T follicular helper cell (primary cell): ENCODE measurements around the gene DIPK1A.

Experiments
- DNase-seq: peaks from one replicate; pipeline ENCODE4 v3.0.0-alpha.2; 2020; ENCODE audit warnings: low read depth

Gene DIPK1A

GRCh38 chr1:92952714-92953113 lies 8.5 kb downstream of the DIPK1A start:
- DNase-seq, result no peak

GRCh38 chr1:92951141-92951582 lies 10.1 kb downstream of the DIPK1A start:
- no peak for DNase-seq

GRCh38 chr1:92949937-92950817 lies 11.1 kb downstream of the DIPK1A start:
- no peak for DNase-seq

GRCh38 chr1:92948071-92948470 lies 13.2 kb downstream of the DIPK1A start:
- DNase-seq, result no peak

GRCh38 chr1:92945748-92946270 lies 15.5 kb downstream of the DIPK1A start:
- DNase-seq, result no peak

- DNase-seq, result no peak
Measured at GRCh38 chr1:92944901-92945747, 16.1 kb downstream of the DIPK1A start.

GRCh38 chr1:92943502-92943847 lies 17.8 kb downstream of the DIPK1A start:
- DNase-seq, result no peak

- DNase-seq, result no peak
Measured at GRCh38 chr1:92940541-92940940, 20.7 kb downstream of the DIPK1A start.

GRCh38 chr1:92937731-92938130 lies 23.5 kb downstream of the DIPK1A start:
- no peak for DNase-seq

GRCh38 chr1:92936865-92937264 lies 24.4 kb downstream of the DIPK1A start:
- no peak for DNase-seq

- DNase-seq, result no peak
Measured at GRCh38 chr1:92934395-92935378, 26.6 kb downstream of the DIPK1A start.

- no peak for DNase-seq
Measured at GRCh38 chr1:92933459-92933858, 27.8 kb downstream of the DIPK1A start.

- DNase-seq, result no peak
Measured at GRCh38 chr1:92931691-92932090, 29.6 kb downstream of the DIPK1A start.

- no peak for DNase-seq
Measured at GRCh38 chr1:92929461-92929860, 31.8 kb downstream of the DIPK1A start.

- no peak for DNase-seq
Measured at GRCh38 chr1:92927870-92928269, 33.4 kb downstream of the DIPK1A start.

GRCh38 chr1:92926873-92927272 lies 34.4 kb downstream of the DIPK1A start:
- no peak for DNase-seq

GRCh38 chr1:92924501-92924900 lies 36.8 kb downstream of the DIPK1A start:
- no peak for DNase-seq

- DNase-seq, result no peak
Measured at GRCh38 chr1:92923664-92924063, 37.6 kb downstream of the DIPK1A start.

GRCh38 chr1:92922356-92923035 lies 38.8 kb downstream of the DIPK1A start:
- no peak for DNase-seq

GRCh38 chr1:92921031-92922023 lies 39.9 kb downstream of the DIPK1A start:
- no peak for DNase-seq
